ENCODE data around the gene SERHL2.
"Not testable (repeated sequence)": the region's sequence is repeated elsewhere in the genome, so short reads cannot be mapped to it uniquely, and the experiment has no call there.

DNA sequence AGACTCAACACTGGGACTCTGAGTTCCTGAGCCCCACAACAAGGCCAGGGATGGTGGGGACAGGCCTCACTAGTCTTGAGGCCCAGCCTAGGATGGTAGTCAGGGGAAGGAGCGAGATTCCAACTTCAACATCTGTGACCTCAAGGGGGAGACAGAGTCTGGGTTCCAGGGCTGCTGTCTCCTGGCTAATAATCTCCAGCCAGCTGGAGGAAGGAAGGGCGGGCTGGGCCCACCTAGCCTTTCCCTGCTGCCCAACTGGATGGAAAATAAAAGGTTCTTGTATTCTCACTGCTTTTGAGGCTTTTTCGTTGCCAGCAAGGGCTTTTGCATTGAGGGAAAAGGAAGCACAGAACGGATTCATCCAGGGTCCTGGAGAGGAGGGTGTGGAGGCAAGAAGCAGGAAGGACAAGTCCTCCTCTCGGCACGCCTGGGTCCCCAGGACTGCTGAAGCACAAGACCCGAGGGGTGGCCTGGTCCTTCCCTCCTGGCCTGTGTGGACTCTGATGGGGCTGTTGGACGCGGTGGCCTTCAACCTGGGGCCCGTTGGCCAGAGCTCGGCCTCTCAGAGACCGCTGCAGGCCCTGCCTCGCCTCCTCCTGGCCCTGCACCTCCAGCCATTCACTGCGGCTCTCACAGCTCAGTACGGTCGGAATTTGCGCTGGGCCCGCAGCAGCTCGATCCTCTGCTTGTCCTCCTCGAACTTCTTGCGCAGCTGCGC is 41.3 kb upstream of the SERHL2 start:
- TF ChIP-seq, protein P1, sequence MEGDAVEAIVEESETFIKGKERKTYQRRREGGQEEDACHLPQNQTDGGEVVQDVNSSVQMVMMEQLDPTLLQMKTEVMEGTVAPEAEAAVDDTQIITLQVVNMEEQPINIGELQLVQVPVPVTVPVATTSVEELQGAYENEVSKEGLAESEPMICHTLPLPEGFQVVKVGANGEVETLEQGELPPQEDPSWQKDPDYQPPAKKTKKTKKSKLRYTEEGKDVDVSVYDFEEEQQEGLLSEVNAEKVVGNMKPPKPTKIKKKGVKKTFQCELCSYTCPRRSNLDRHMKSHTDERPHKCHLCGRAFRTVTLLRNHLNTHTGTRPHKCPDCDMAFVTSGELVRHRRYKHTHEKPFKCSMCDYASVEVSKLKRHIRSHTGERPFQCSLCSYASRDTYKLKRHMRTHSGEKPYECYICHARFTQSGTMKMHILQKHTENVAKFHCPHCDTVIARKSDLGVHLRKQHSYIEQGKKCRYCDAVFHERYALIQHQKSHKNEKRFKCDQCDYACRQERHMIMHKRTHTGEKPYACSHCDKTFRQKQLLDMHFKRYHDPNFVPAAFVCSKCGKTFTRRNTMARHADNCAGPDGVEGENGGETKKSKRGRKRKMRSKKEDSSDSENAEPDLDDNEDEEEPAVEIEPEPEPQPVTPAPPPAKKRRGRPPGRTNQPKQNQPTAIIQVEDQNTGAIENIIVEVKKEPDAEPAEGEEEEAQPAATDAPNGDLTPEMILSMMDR (conservative IDR thresholded peaks at IDR 0.05; ENCODE audit: low read depth in 2 of 2), result peak; percentile 50 to 59
- not testable (repeated sequence) for TF ChIP-seq CREB1 (CRISPR knock-in tag; IDR thresholded peaks at IDR 0.05; ENCODE audit: low read depth); JUNB (IDR thresholded peaks at IDR 0.05; ENCODE audit: unreplicated experiment); EZH2 (IDR thresholded peaks at IDR 0.05; ENCODE audit: low read depth, unreplicated experiment); EZH2phosphoT487 (IDR thresholded peaks at IDR 0.05; ENCODE audit: unreplicated experiment); POLR2AphosphoS5 (IDR thresholded peaks at IDR 0.05; ENCODE audit: low read depth); STAT1 (IDR thresholded peaks at IDR 0.05; ENCODE audit: unreplicated experiment); ZNF331 (CRISPR knock-in tag; IDR thresholded peaks at IDR 0.05; ENCODE audit: low read depth); NANOG (IDR thresholded peaks at IDR 0.05; ENCODE audit: borderline replicate concordance); ZNF114 (CRISPR knock-in tag; IDR thresholded peaks at IDR 0.05)
- TF ChIP-seq, protein P2, sequence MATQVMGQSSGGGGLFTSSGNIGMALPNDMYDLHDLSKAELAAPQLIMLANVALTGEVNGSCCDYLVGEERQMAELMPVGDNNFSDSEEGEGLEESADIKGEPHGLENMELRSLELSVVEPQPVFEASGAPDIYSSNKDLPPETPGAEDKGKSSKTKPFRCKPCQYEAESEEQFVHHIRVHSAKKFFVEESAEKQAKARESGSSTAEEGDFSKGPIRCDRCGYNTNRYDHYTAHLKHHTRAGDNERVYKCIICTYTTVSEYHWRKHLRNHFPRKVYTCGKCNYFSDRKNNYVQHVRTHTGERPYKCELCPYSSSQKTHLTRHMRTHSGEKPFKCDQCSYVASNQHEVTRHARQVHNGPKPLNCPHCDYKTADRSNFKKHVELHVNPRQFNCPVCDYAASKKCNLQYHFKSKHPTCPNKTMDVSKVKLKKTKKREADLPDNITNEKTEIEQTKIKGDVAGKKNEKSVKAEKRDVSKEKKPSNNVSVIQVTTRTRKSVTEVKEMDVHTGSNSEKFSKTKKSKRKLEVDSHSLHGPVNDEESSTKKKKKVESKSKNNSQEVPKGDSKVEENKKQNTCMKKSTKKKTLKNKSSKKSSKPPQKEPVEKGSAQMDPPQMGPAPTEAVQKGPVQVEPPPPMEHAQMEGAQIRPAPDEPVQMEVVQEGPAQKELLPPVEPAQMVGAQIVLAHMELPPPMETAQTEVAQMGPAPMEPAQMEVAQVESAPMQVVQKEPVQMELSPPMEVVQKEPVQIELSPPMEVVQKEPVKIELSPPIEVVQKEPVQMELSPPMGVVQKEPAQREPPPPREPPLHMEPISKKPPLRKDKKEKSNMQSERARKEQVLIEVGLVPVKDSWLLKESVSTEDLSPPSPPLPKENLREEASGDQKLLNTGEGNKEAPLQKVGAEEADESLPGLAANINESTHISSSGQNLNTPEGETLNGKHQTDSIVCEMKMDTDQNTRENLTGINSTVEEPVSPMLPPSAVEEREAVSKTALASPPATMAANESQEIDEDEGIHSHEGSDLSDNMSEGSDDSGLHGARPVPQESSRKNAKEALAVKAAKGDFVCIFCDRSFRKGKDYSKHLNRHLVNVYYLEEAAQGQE (IDR thresholded peaks at IDR 0.05; ENCODE audit: unreplicated experiment), result not testable (repeated sequence)
- TF ChIP-seq, protein P3, sequence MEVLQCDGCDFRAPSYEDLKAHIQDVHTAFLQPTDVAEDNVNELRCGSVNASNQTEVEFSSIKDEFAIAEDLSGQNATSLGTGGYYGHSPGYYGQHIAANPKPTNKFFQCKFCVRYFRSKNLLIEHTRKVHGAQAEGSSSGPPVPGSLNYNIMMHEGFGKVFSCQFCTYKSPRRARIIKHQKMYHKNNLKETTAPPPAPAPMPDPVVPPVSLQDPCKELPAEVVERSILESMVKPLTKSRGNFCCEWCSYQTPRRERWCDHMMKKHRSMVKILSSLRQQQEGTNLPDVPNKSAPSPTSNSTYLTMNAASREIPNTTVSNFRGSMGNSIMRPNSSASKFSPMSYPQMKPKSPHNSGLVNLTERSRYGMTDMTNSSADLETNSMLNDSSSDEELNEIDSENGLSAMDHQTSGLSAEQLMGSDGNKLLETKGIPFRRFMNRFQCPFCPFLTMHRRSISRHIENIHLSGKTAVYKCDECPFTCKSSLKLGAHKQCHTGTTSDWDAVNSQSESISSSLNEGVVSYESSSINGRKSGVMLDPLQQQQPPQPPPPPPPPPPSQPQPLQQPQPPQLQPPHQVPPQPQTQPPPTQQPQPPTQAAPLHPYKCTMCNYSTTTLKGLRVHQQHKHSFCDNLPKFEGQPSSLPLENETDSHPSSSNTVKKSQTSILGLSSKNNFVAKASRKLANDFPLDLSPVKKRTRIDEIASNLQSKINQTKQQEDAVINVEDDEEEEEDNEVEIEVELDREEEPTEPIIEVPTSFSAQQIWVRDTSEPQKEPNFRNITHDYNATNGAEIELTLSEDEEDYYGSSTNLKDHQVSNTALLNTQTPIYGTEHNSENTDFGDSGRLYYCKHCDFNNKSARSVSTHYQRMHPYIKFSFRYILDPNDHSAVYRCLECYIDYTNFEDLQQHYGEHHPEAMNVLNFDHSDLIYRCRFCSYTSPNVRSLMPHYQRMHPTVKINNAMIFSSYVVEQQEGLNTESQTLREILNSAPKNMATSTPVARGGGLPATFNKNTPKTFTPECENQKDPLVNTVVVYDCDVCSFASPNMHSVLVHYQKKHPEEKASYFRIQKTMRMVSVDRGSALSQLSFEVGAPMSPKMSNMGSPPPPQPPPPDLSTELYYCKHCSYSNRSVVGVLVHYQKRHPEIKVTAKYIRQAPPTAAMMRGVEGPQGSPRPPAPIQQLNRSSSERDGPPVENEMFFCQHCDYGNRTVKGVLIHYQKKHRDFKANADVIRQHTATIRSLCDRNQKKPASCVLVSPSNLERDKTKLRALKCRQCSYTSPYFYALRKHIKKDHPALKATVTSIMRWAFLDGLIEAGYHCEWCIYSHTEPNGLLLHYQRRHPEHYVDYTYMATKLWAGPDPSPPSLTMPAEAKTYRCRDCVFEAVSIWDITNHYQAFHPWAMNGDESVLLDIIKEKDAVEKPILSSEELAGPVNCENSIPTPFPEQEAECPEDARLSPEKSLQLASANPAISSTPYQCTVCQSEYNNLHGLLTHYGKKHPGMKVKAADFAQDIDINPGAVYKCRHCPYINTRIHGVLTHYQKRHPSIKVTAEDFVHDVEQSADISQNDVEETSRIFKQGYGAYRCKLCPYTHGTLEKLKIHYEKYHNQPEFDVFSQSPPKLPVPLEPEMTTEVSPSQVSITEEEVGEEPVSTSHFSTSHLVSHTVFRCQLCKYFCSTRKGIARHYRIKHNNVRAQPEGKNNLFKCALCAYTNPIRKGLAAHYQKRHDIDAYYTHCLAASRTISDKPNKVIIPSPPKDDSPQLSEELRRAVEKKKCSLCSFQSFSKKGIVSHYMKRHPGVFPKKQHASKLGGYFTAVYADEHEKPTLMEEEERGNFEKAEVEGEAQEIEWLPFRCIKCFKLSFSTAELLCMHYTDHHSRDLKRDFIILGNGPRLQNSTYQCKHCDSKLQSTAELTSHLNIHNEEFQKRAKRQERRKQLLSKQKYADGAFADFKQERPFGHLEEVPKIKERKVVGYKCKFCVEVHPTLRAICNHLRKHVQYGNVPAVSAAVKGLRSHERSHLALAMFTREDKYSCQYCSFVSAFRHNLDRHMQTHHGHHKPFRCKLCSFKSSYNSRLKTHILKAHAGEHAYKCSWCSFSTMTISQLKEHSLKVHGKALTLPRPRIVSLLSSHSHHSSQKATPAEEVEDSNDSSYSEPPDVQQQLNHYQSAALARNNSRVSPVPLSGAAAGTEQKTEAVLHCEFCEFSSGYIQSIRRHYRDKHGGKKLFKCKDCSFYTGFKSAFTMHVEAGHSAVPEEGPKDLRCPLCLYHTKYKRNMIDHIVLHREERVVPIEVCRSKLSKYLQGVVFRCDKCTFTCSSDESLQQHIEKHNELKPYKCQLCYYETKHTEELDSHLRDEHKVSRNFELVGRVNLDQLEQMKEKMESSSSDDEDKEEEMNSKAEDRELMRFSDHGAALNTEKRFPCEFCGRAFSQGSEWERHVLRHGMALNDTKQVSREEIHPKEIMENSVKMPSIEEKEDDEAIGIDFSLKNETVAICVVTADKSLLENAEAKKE (CRISPR knock-in tag; IDR thresholded peaks at IDR 0.05), result not testable (repeated sequence)
- TF ChIP-seq, protein P4, sequence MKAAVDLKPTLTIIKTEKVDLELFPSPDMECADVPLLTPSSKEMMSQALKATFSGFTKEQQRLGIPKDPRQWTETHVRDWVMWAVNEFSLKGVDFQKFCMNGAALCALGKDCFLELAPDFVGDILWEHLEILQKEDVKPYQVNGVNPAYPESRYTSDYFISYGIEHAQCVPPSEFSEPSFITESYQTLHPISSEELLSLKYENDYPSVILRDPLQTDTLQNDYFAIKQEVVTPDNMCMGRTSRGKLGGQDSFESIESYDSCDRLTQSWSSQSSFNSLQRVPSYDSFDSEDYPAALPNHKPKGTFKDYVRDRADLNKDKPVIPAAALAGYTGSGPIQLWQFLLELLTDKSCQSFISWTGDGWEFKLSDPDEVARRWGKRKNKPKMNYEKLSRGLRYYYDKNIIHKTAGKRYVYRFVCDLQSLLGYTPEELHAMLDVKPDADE (IDR thresholded peaks at IDR 0.05), result not testable (repeated sequence)

Data from GM23338 (cell line).